HCT116 (cell line): ENCODE results near the gene TMOD4. TPM values are rescaled to one million over a fixed set of nuclear protein-coding genes. Genes with fewer than 3 reads are reported as not detected.

Experiments
- ATAC-seq: fragments of 200-7000 bp; cut with Tn5 transposase; 2 replicates; pipeline ENCODE4 v1.9.1; 2020; ENCODE audit warnings: mild to moderate bottlenecking, moderate library complexity
- BruUV-seq: library from RNA; stranded (reverse); fragments of 400-500 nt; replicated peaks from 2 replicates; lab custom pipeline; 2021; lab: Mats Ljungman, UMichigan
- CTCF ChIA-PET: fragments of 300-600 bp; sonication (Branson Sonifier 250); formaldehyde crosslinking; loops from one replicate; lab custom pipeline; 2021; ENCODE audit warnings: antibody characterized with exemption; lab: Charles Lee
- POLR2A ChIA-PET: fragments of 300-600, 350-600 bp; sonication (Branson Sonifier 250); formaldehyde crosslinking; loops from one replicate; lab custom pipeline; 2021; ENCODE audit warnings: antibody characterized with exemption; lab: Charles Lee
- RAD21 ChIA-PET, 2 experiments: fragments of 300-600 bp; sonication (Branson Sonifier 250); formaldehyde crosslinking; loops; one replicate each; lab custom pipeline; 2023; ENCODE audit warnings: low total read pairs in 2 of 2; ENCODE audit not compliant: uncharacterized antibody in 2 of 2, unreplicated experiment in 2 of 2, low non-redundant PET in 1 of 2; lab: Charles Lee
- DNase-seq: peaks from one replicate; pipeline ENCODE4 v3.0.0-alpha.2; 2010; ENCODE audit warnings: low read depth, low spot score
- H2AFZ ChIP-seq: fragments of 200-600 bp; shearing (Covaris generic), sonication (generic); 2 replicates; pipeline ENCODE4 v1.6.1; 2017; ENCODE audit warnings: low read depth, mixed run types, mixed read lengths, antibody characterized with exemption, low read length; ENCODE audit not compliant: poor library complexity, severe bottlenecking
- H3K27ac ChIP-seq: 2 replicates; pipeline ENCODE4 v1.5.1; 2012; ENCODE audit warnings: low read depth, low read length
- H3K27me3 ChIP-seq: fragments of 200-600 bp; sonication (generic); 2 replicates; pipeline ENCODE4 v1.6.1; 2016; ENCODE audit warnings: mixed run types, low read length, mixed read lengths; ENCODE audit not compliant: insufficient read depth
- H3K36me3 ChIP-seq, 2 experiments: fragments of 200-500 bp in 1 of 2; fragments of 200-600 bp in 1 of 2; sonication (Bioruptor generic) in 1 of 2; sonication (generic) in 1 of 2; 2 replicates each; pipeline versions ENCODE4 v1.5.1 to v1.6.1; 2014 to 2016; ENCODE audit warnings: low read length in 2 of 2, inconsistent platforms in 1 of 2, mixed read lengths in 1 of 2, mixed run types in 1 of 2; ENCODE audit not compliant: insufficient read depth in 2 of 2, control insufficient read depth in 1 of 2
- H3K4me1 ChIP-seq, 2 experiments: fragments of 200-600 bp in 1 of 2; sonication (generic) in 1 of 2; 2 replicates each; pipeline versions ENCODE4 v1.5.1 to v1.6.1; 2012 to 2017; ENCODE audit warnings: low read length in 2 of 2, inconsistent platforms in 1 of 2, mild to moderate bottlenecking in 1 of 2, mixed read lengths in 1 of 2, mixed run types in 1 of 2, moderate library complexity in 1 of 2; ENCODE audit not compliant: insufficient read depth in 2 of 2, control insufficient read depth in 1 of 2
- H3K4me2 ChIP-seq: fragments of 200-600 bp; sonication (generic); 2 replicates; pipeline ENCODE4 v1.6.1; 2017; ENCODE audit warnings: mixed run types, low read length, mixed read lengths
- H3K4me3 ChIP-seq, 2 experiments: fragments of 200-600 bp in 1 of 2; sonication (generic) in 1 of 2; replicated peaks in 1 of 2; 2 replicates each; pipeline ENCODE4 v1.5.1; 2011 to 2016; ENCODE audit warnings: low read length in 2 of 2, control low read depth in 1 of 2, low read depth in 1 of 2, mild to moderate bottlenecking in 1 of 2, mixed read lengths in 1 of 2, mixed run types in 1 of 2
- H3K79me2 ChIP-seq: fragments of 200-600 bp; sonication (generic); 2 replicates; pipeline ENCODE4 v1.6.1; 2017; ENCODE audit warnings: mild to moderate bottlenecking, mixed run types, low read length, moderate library complexity, mixed read lengths; ENCODE audit not compliant: insufficient read depth
- H3K9ac ChIP-seq: fragments of 200-600 bp; sonication (generic); 2 replicates; pipeline ENCODE4 v1.6.1; 2016; ENCODE audit warnings: low read length, mixed read lengths
- H3K9me2 ChIP-seq: fragments of 200-600 bp; sonication (generic), shearing (Covaris generic); 2 replicates; pipeline ENCODE4 v1.6.1; 2017; ENCODE audit warnings: mixed run types, mild to moderate bottlenecking, moderate library complexity; ENCODE audit not compliant: insufficient read depth
- H3K9me3 ChIP-seq, 2 experiments: fragments of 200-500 bp in 1 of 2; fragments of 200-600 bp in 1 of 2; sonication (Bioruptor generic) in 1 of 2; sonication (generic) in 1 of 2; 2 replicates each; pipeline ENCODE4 v1.6.1; 2014 to 2017; ENCODE audit warnings: low read length in 2 of 2, mixed read lengths in 2 of 2, inconsistent platforms in 1 of 2, low read depth in 1 of 2, mild to moderate bottlenecking in 1 of 2, mixed run types in 1 of 2, moderate library complexity in 1 of 2; ENCODE audit not compliant: control insufficient read depth in 1 of 2, insufficient read depth in 1 of 2
- H4K20me1 ChIP-seq: fragments of 200-600 bp; sonication (generic), shearing (Covaris generic); 2 replicates; pipeline ENCODE4 v1.6.1; 2017; ENCODE audit warnings: mixed run types, mild to moderate bottlenecking, moderate library complexity; ENCODE audit not compliant: insufficient read depth
- CBX3 ChIP-seq: IDR thresholded peaks from 2 replicates; pipeline ENCODE4 v1.6.1; 2012; ENCODE audit warnings: low read depth
- EGR1 ChIP-seq: IDR thresholded peaks from 2 replicates; pipeline ENCODE4 v1.6.1; 2012; ENCODE audit warnings: low read depth
- ELF1 ChIP-seq: IDR thresholded peaks from 2 replicates; pipeline ENCODE4 v1.6.1; 2012; ENCODE audit warnings: low read depth, borderline replicate concordance
- POLR2AphosphoS5 ChIP-seq: IDR thresholded peaks from 2 replicates; pipeline ENCODE4 v1.6.1; 2011; ENCODE audit warnings: mild to moderate bottlenecking, low read depth, low read length, moderate library complexity
- RAD21 ChIP-seq: IDR thresholded peaks from 2 replicates; pipeline ENCODE4 v1.6.1; 2012; ENCODE audit warnings: low read depth, mild to moderate bottlenecking
- REST ChIP-seq: IDR thresholded peaks from 2 replicates; pipeline ENCODE4 v1.6.1; 2012; ENCODE audit warnings: low read depth
- SP1 ChIP-seq: IDR thresholded peaks from 2 replicates; pipeline ENCODE4 v1.6.1; 2012; ENCODE audit warnings: low read depth
- TCF7L2 ChIP-seq: IDR thresholded peaks from 2 replicates; pipeline ENCODE4 v1.7.0; 2011; ENCODE audit warnings: borderline replicate concordance, inconsistent platforms; ENCODE audit not compliant: insufficient read depth, insufficient read length; ENCODE audit errors: extremely low read depth
- ZFX ChIP-seq: fragments of 450-650 bp; IDR thresholded peaks from 2 replicates; pipeline ENCODE4 v1.6.1; 2017
- intact Hi-C: fragments of 100-400 bp; cut with micrococcal nuclease; formaldehyde crosslinking; loops from 2 replicates; pipeline ENCODE4 v1.10.0; 2022
- total RNA-seq: library from RNA; stranded (reverse); gene quantifications from one replicate; pipeline ENCODE4 v1.2.1, GENCODE V29; 2021; ENCODE audit not compliant: unreplicated experiment

TMOD4 gene
- total RNA-seq, 1 experiment from 2014 or later: 1.8 TPM

- DNase-seq: no peak
- intact Hi-C loops: no loop called here
- POLR2A ChIA-PET: no interaction called here
- H3K79me2 ChIP-seq: peaks cover 12% of the 10 kb centered on the region; the same call in 1 of the 2 replicates
- no peaks in the 10 kb centered on the region for H4K20me1 ChIP-seq
- no TSS peak for BruUV-seq
- ATAC-seq: no peak
- H3K9me2 ChIP-seq: no peaks in the 10 kb centered on the region
- H3K9me3 ChIP-seq: no peaks in the 10 kb centered on the region
- no peak for TF ChIP-seq ZFX
- no peak for TF ChIP-seq ELF1
- no peak for TF ChIP-seq CBX3
- no peak for TF ChIP-seq RAD21
- no peak for TF ChIP-seq TCF7L2
- TF ChIP-seq SP1: no peak
- TF ChIP-seq POLR2AphosphoS5: no peak
- TF ChIP-seq EGR1: no peak
- no peak for TF ChIP-seq REST
- no peak overlapping the region for H2AFZ ChIP-seq
- RAD21 ChIA-PET: no interaction called here
- CTCF ChIA-PET: interaction anchor here (1.5 kb wide), 1 partner anchor 71 kb away, joined by 4 read pairs; no protein-coding TSS in a partner anchor
- H3K27me3 ChIP-seq: no peaks in the 10 kb centered on the region
- no peak overlapping the region for H3K27ac ChIP-seq
- H3K9ac ChIP-seq: no peak overlapping the region
- no peak overlapping the region for H3K4me3 ChIP-seq
- peaks cover 7 to 8% of the 10 kb centered on the region in 2 experiments for H3K4me1 ChIP-seq
- no peak overlapping the region for H3K4me2 ChIP-seq
- peaks cover 5 to 12% of the 10 kb centered on the region in 2 experiments; a peak in 3 of 4 replicates for H3K36me3 ChIP-seq
Measured at GRCh38 chr1:151171190-151171589, 4.6 kb downstream of the TMOD4 start.
